Esophagus squamous epithelium (tissue), 4 donors: Measurements from ENCODE around the gene ATOH7.

ENCODE experiments used
- CTCF ChIP-seq, 6 experiments: fragments of 450-650 bp in 4 of 6; fragments of 200-600 bp in 2 of 6; sonication (generic) in 2 of 6; IDR thresholded peaks; one replicate each; pipeline ENCODE4 v1.5.1; 2016 to 2019; ENCODE audit warnings: antibody characterized with exemption in 6 of 6, mild to moderate bottlenecking in 4 of 6, moderate library complexity in 4 of 6
- POLR2A ChIP-seq, 4 donors: fragments of 450-650 bp; IDR thresholded peaks; one replicate each; pipeline ENCODE4 v1.6.1; 2017; ENCODE audit warnings: antibody characterized with exemption in 4 of 4, mild to moderate bottlenecking in 4 of 4, moderate library complexity in 3 of 4

- TF ChIP-seq POLR2A (IDR thresholded peaks at IDR 0.05) (no peak), CTCF (IDR thresholded peaks at IDR 0.05) (no peak)
Measured at GRCh38 chr10:68242051-68242450, 10.1 kb upstream of the ATOH7 start.
